Jurkat, Clone E6-1 (cell line): ENCODE data around the gene NAA80.
"Not testable (repeated sequence)": the region's sequence is repeated elsewhere in the genome, so short reads cannot be mapped to it uniquely, and the experiment has no call there.

Experiments
- DNase-seq: peaks from one replicate; pipeline ENCODE4 v3.0.0-alpha.2; 2011; ENCODE audit warnings: low read depth, low spot score
- H3K4me3 ChIP-seq: 2 replicates; pipeline ENCODE4 v1.5.1; 2011; ENCODE audit warnings: mild to moderate bottlenecking, low read length, control low read depth, moderate library complexity

NAA80 gene

DNA sequence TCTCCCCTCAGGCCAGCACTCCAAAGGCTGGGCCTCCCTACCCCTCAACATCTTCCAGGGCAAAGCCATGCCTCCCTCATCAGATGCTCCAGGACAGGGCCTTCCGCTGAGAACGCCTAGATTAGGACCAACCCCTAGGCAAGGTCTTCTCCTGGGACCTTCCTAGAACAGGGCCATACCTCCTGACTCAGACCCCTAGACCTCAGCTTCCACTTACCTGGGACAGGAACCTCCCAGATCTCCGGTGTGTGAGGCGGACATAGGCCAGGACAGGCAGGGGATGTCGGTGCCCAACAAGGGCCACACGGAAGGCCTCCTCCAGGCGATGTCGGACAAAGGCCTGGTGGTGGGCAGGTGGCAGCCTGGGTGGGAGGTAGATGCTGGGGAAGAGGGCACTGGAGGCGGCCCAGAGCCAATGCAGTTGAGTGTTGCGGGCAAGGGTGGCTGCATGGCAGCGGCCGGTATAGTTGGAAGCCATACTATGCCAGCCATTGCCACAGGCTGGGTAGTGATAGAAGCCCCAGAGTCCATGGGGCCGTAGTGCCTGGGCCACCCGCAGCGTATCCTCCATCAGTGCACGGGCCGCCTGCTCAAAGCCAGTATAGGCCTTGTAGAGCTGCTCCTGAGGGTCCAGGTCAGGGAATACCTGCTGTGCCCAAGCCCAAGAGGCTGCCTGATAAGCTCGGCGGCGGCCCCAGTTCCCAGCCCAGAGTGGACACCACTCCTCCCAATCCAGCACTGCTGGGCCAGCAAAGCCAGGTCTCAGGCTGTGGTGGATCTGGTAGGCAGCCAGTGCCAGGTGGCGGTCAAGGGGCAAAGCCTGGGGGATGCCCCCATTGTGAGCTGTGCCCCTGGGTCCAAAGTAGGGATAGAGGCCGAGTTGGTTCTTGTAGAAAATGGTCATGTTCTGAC is 4.5 kb downstream of the NAA80 start:
- DNase-seq, result no peak
- no peak overlapping the region for H3K4me3 ChIP-seq

- no peak for DNase-seq
Observed at GRCh38 chr3:50294089-50294488, 5.1 kb downstream of the NAA80 start.

DNA sequence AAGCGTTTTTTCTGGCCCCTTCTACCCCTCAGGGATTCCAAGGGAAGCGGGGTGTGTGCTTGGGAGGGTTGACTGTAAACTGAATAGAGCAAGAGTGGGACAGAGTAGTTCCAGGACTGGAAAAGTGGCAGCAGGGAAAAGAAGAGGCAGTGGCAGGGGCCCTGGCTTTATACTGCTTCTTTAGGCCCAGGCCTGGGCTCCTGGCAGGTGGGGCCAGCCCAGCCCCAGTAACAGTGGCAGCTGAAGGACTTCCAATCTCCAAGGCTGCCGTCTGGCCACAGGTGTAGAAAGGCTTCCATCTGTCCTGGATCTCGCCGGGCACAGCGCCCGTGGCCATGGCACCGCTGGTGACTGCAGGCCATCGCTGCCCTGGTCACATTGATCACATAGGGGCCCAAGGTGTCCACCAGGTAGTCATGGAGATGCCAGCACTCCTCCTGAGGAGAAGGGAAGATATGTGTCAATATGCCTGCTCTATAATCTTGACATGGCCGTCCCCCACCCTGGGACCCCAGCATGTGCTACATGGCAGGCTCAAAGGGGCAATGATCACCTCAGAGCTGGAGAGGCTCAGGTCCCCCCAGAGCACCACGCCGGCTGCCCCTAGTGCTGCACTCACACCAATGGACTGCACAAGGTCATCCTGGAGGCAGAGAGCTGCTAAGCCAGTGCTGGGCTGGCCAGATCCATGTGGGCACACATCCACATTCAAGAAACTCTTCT is 6.0 kb downstream of the NAA80 start:
- no peak for DNase-seq
- peak overlapping the region; percentile 99 for H3K4me3 ChIP-seq

More at GRCh38 chr3:50294089-50294488, 5.1 kb downstream of the NAA80 start:
- H3K4me3 ChIP-seq, result no peak overlapping the region

DNA sequence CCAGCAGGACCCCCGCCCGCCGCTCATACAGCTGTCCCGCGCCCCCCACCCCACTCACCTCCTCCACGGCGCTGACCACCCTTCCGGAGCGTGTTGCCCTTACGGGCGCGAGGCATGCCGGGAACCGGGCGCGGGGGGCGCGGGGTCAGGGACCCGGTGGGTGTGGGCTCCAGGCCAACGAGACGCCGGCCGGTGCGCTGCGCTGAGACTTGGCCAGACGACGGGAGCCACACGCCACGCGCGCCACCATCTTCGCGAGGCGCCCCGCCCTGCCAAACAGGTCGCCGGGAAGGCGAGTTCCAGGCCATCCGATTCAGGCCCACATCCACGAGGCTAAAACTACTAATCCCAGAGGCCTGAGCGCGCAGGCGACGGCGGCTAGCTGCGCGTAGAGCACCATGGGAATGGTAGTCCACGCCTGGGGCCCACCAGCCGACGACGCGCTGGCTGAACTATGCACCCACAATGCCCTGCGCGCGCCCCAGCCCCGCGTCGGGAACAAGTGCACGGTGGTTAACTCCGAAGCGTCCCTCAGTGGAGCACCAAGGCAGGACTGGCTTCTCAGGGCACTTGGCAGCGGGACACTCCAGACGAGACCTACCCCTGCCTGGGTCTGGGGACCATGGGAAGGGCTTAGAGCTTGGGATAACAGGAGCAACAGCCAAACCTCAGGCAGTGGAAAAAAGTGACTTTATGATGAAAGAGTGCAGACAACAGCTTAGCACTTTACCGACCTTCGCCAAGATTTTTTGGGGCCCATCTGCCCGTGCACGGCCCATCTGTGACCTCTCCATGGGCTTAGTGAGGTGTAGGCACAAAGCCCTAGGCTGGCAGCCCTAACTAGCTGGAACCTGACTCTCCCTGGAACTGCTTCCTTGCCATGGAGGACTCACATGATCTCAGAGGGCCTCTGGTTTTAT is 6.8 kb downstream of the NAA80 start, which contains the start of gene IFRD2:
Gene IFRD2 (minus strand): TSS at position 271 of the 920 bp plus-strand sequence. CDS start 155 bp downstream, at position 116.
- DNase-seq, result peak; percentile 97
- peak within 1 kb of the TSS; percentile 99 for H3K4me3 ChIP-seq

GRCh38 chr3:50290161-50290641 is 9.0 kb downstream of the NAA80 start:
- H3K4me3 ChIP-seq, result no peak overlapping the region
- no peak for DNase-seq

DNA sequence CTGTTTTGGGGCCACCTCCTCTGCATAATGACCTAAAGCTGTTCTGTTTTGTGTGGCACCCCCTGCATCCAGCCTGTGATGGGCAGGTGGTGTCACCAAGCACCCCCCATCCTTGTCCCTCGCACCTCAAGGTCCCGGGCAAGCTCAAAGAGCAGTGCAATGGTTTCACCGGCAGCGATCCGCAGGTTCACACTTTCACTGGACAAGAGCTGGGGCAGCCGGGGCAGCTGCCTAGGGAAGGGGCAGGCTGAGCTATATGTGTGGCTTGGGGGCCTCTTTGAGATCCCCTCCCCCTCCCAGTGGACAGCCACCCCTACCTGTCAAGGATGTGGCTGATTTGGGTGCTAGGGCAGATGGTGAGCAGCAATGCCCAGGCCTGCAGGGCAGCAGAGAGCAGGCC is 10.1 kb downstream of the NAA80 start:
- no peak for DNase-seq
- no peak overlapping the region for H3K4me3 ChIP-seq

- H3K4me3 ChIP-seq, result no peak overlapping the region
- DNase-seq, result no peak
Observed at GRCh38 chr3:50288387-50289007, 10.7 kb downstream of the NAA80 start.

- DNase-seq, result no peak
- no peak overlapping the region for H3K4me3 ChIP-seq
Observed at GRCh38 chr3:50287262-50287661, 11.9 kb downstream of the NAA80 start.

GRCh38 chr3:50286322-50287227 is 12.6 kb downstream of the NAA80 start:
- H3K4me3 ChIP-seq, result no peak overlapping the region
- no peak for DNase-seq

GRCh38 chr3:50284121-50284520 is 15.1 kb downstream of the NAA80 start:
- not testable (repeated sequence) for H3K4me3 ChIP-seq, DNase-seq

DNA sequence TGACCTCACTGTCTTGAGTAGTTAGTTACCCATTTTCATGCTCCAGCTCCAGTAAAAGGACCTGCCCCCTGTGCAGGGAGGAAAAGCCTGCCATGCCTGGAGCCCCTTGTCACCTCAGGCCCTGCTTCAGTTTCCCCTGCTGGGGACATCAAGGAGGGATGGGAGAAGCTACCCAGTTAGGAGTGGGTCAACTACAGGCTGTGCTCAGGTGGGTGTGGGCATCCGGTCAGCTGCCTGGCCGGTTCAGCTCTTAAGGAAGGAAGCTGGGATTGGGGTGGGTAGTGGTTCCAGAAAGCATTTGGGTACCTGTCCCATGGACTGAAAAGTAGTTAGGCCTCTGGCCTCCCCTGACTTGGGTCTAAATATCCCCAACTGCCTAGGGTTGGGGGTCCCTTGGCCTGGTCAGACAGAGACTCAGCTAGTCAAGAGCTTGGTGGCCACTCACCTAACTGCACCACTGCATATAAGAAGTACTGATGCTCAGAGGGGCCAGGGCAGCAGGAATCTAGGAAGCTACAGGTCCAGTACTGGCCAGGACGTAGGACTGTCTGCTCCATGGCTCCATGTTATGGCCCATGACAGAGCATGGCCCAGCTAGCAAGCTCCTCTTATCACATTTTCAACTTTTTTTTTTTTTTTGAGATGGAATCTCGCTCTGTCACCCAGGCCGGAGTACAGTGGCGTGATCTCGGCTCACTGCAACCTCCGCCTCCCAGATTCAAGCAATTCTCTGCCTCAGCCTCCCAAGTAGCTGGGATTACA is 19.8 kb downstream of the NAA80 start:
- no peak for DNase-seq

GRCh38 chr3:50278880-50279224 is 20.4 kb downstream of the NAA80 start, which contains the start of gene LSMEM2:
LSMEM2 (plus strand) TSS chr3:50279087; CDS start chr3:50279114, 27 bp downstream.
- DNase-seq, result no peak
- no peak within 1 kb of the TSS for H3K4me3 ChIP-seq

More for the DNA sequence above, 19.8 kb downstream of the NAA80 start:
- H3K4me3 ChIP-seq, result no peak overlapping the region

GRCh38 chr3:50278123-50278879 is 20.9 kb downstream of the NAA80 start:
- no peak for DNase-seq
- no peak overlapping the region for H3K4me3 ChIP-seq

DNA sequence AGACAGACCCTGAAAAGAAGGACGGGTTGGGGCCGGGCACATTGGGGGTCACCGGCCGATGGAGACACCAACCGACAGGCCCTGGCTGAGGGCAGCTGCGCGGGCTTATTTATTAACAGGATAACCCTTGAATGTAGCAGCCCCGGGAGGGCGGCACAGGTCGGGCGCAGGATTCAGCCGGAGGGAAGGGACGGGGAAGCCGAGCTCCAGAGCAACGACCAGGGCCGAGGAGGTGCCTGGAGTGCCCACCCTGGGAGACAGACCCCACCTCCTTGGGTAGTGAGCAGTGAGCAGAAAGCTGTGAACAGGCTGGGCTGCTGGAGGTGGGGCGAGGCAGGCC is 22.5 kb downstream of the NAA80 start:
- H3K4me3 ChIP-seq, result no peak overlapping the region
- DNase-seq, result no peak

DNA sequence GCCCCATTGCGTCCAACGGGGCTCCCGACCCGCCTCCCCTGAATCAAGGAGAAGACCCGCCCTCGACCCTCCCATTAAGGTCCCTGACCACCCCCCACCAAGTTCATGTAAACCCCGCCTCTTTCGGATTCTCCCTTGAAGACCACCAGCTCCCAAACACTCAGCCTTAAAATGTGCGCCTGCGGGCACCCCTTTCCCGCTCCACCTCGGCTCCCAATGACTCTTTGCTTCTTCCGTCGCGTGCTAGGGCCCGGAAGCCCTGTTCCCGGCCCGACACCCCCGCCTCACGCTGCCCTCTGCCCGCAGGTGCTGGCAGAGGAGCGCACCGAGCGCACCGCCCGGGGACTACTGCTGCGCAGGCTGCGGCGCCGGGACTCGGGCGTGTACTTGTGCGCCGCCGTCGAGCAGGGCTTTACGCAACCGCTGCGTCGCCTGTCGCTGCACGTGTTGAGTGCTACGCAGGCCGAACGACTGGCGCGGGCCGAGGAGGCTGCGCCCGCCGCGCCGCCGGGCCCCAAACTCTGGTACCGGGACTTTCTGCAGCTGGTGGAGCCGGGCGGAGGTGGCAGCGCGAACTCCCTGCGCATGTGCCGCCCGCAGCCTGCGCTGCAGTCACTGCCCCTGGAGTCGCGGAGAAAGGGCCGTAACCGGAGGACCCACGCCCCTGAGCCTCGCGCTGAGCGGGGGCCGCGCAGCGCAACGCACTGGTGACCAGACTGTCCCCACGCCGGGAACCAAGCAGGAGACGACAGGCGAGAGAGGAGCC is 23.0 kb downstream of the NAA80 start:
- no peak for DNase-seq
- no peak overlapping the region for H3K4me3 ChIP-seq
